Naive B cell (primary cell): ENCODE measurements around the gene PDE8B. TPM values are rescaled to one million over a fixed set of nuclear protein-coding genes. Genes with fewer than 3 reads are reported as not detected.

Source experiments
- ATAC-seq, 2 donors: fragments of 150-1000 bp; cut with Tn5 transposase; 2 replicates each; pipeline ENCODE4 v1.10.0; 2021; ENCODE audit warnings: low read depth in 2 of 2, mild to moderate bottlenecking in 2 of 2, moderate library complexity in 2 of 2
- DNase-seq: peaks from one replicate; pipeline ENCODE4 v3.0.0; 2022
- H3K27ac Mint-ChIP-seq, 6 donors: one replicate each; pipeline ENCODE4 v1.8.0; 2020 to 2022; ENCODE audit warnings: mild to moderate bottlenecking in 6 of 6, mixed read lengths in 6 of 6, moderate library complexity in 5 of 6, inconsistent platforms in 2 of 6
- H3K27me3 Mint-ChIP-seq, 3 donors: one replicate each; pipeline ENCODE4 v1.8.0; 2021 to 2022; ENCODE audit warnings: mixed read lengths in 3 of 3, mild to moderate bottlenecking in 1 of 3
- H3K36me3 Mint-ChIP-seq, 2 donors: one replicate each; pipeline ENCODE4 v1.8.0; 2020 to 2022; ENCODE audit warnings: mixed read lengths in 2 of 2, inconsistent platforms in 1 of 2, mild to moderate bottlenecking in 1 of 2
- H3K4me1 Mint-ChIP-seq, 3 donors: one replicate each; pipeline ENCODE4 v1.8.0; 2020 to 2022; ENCODE audit warnings: mixed read lengths in 3 of 3, inconsistent platforms in 1 of 3, mild to moderate bottlenecking in 1 of 3, moderate library complexity in 1 of 3
- H3K4me3 Mint-ChIP-seq, 8 donors: one replicate each; pipeline ENCODE4 v1.8.0; 2020 to 2022; ENCODE audit warnings: mild to moderate bottlenecking in 8 of 8, mixed read lengths in 8 of 8, moderate library complexity in 8 of 8, inconsistent platforms in 2 of 8
- H3K9me3 Mint-ChIP-seq, 7 donors: one replicate each; pipeline ENCODE4 v1.8.0; 2020 to 2022; ENCODE audit warnings: mixed read lengths in 7 of 7, mild to moderate bottlenecking in 5 of 7, inconsistent platforms in 2 of 7, moderate library complexity in 1 of 7
- polyA plus RNA-seq, 6 donors: library from polyadenylated mRNA; unstranded; fragments of 300-500 nt; fragmentation: Illumina TruSeq; gene quantifications; one replicate each; pipeline ENCODE4 v1.2.3, GENCODE V29; 2021; ENCODE audit warnings: low read depth in 6 of 6

PDE8B gene
- polyA plus RNA-seq, 6 donors from 2014 or later, result 0.05 to 1.2 (median 0.13) TPM

DNA sequence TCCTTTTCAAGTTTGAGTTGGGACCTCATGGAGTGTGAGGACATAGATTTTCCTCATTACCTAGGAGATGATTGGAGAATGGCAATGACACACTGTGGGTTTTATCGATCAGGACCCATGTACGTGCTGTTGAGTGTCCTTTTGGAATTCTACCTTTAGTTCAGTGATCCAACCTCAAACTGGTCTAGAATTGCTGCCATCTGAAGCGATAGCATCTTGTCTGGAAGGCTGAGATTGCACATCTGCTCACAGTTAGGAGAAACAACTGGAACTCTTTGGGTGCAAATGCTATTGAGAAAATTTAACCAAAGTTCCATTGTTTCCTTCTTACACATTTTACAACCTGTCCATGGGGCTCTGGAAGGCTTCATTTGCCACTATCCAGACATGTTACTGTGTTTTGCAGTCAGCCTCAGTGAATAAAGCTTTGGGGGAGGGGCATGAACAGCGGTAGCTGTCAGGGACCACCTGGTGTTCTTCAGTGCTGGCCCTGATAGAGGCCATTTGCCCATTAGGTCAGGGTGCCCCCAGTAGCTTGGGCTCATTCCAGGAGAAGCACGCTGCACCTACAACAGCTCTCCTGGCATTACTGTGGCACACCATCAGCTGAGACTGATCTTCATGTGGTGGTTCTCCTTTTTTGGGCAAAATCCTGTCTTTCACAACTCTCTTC is 123.1 kb downstream of the PDE8B start:
- H3K36me3 Mint-ChIP-seq, result no peaks in the 10 kb centered on the region
- no peak overlapping the region for H3K4me3 Mint-ChIP-seq
- no peaks in the 10 kb centered on the region for H3K4me1 Mint-ChIP-seq
- DNase-seq (no peak), ATAC-seq (no peak)
- peaks cover 0 to 24% (median 5%) of the 10 kb centered on the region in 3 donors for H3K27me3 Mint-ChIP-seq
- H3K9me3 Mint-ChIP-seq, result no peaks in the 10 kb centered on the region
- no peak overlapping the region for H3K27ac Mint-ChIP-seq

DNA sequence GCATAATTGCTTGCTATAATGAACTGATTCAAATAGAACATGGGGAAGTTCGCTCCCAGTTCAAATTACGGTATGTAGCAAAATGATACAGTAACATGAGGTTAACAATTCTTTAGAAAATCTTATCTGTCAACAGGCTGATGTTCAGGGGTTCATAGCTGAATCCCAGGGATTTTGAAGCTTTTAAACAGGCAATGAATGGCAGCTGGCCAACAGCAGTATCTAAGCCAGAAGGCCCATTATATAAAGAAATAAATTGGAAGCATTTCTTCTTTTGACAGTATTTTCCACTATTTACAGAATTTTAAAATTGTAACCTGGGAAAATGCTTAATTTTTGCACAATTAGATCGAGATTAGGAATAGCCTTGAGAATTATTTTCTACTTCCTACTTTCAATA is 126.8 kb downstream of the PDE8B start:
- DNase-seq (no peak), ATAC-seq (no peak)
- Mint-ChIP-seq H3K9me3 (no peaks in the 10 kb centered on the region), H3K27me3 (peaks cover 0 to under 1% (median 0%) of the 10 kb centered on the region in 3 donors), H3K27ac (no peak overlapping the region), H3K4me3 (no peak overlapping the region), H3K4me1 (no peaks in the 10 kb centered on the region), H3K36me3 (no peaks in the 10 kb centered on the region)

DNA sequence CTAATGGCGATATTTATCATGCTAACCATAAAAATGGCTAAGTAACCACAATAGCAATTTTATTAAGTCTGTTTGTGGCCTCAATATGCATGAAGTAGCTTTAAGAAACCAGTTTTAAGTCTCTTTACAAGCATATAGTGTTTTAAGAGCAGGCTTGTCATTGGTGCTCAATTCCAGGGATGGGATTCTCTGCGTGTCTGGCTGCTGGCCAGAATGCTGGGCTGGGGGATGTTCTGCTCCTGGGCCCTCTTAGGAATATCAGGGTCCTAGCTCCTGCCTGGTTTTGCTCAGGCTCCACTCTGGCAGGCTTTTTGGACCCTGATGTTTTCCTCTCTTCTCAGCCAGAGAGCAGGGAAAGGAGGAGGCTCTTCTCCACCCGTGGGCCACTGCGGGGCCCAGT is 127.2 kb downstream of the PDE8B start:
- no peak for DNase-seq
- H3K4me1 Mint-ChIP-seq, result no peaks in the 10 kb centered on the region
- no peak for ATAC-seq
- H3K27me3 Mint-ChIP-seq, result no peaks in the 10 kb centered on the region
- peak overlapping the region in 1 of 6 donors; percentile 18 for H3K27ac Mint-ChIP-seq
- no peak overlapping the region for H3K4me3 Mint-ChIP-seq
- H3K9me3 Mint-ChIP-seq, result no peaks in the 10 kb centered on the region
- H3K36me3 Mint-ChIP-seq, result no peaks in the 10 kb centered on the region

DNA sequence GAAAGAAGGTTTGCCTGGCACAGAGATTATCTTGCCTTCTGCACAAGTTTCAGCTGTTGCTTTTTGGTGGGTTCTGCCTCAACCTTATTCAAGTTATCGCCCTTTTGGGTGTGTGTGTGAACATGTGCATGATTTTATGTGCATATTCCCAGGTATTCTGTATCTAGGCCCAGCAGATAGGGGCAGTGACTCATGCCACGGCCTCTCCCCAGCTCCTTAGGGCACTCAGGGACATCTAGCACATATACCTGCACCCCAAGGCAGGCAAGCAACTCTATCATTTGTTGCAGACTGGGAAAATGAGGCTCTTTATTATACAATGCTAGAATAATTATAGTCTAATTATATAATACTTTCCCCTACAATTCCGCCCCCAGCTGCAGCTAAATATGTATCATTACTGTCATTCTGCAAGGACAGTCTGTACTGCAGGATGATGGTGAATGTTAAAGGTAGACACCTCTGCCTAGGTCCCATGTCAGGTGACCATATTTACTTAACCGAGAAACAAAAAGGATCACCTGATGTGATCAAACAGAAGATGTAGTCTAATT is 128.9 kb downstream of the PDE8B start:
- H3K36me3 Mint-ChIP-seq, result no peaks in the 10 kb centered on the region
- no peaks in the 10 kb centered on the region for H3K4me1 Mint-ChIP-seq
- no peak overlapping the region for H3K4me3 Mint-ChIP-seq
- no peak overlapping the region for H3K27ac Mint-ChIP-seq
- no peaks in the 10 kb centered on the region for H3K9me3 Mint-ChIP-seq
- DNase-seq, result no peak
- ATAC-seq, result no peak
- no peaks in the 10 kb centered on the region for H3K27me3 Mint-ChIP-seq

DNA sequence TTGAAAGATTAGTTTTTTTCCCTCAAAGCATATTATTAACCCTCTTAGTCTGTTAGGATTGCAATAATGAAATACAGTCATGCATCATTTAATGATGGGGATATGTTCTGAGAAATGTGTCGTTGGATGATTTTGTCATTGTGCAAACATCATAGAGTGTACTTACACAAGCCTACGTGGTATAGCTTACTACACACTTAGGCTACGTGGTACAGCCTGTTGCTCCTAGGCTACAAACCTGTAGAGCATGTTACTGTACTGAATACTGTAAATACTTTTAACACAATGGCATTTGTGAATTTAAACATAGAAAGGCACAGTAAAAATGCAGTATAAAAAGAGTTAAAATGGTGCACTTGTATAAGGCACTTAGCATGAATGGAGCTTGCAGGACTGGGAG is 132.7 kb downstream of the PDE8B start:
- no peaks in the 10 kb centered on the region for H3K9me3 Mint-ChIP-seq
- H3K4me3 Mint-ChIP-seq, result no peak overlapping the region
- peak overlapping the region in 1 of 6 donors; percentile 3 for H3K27ac Mint-ChIP-seq
- no peaks in the 10 kb centered on the region for H3K27me3 Mint-ChIP-seq
- no peaks in the 10 kb centered on the region for H3K4me1 Mint-ChIP-seq
- DNase-seq, result no peak
- H3K36me3 Mint-ChIP-seq, result no peaks in the 10 kb centered on the region
- no peak for ATAC-seq

DNA sequence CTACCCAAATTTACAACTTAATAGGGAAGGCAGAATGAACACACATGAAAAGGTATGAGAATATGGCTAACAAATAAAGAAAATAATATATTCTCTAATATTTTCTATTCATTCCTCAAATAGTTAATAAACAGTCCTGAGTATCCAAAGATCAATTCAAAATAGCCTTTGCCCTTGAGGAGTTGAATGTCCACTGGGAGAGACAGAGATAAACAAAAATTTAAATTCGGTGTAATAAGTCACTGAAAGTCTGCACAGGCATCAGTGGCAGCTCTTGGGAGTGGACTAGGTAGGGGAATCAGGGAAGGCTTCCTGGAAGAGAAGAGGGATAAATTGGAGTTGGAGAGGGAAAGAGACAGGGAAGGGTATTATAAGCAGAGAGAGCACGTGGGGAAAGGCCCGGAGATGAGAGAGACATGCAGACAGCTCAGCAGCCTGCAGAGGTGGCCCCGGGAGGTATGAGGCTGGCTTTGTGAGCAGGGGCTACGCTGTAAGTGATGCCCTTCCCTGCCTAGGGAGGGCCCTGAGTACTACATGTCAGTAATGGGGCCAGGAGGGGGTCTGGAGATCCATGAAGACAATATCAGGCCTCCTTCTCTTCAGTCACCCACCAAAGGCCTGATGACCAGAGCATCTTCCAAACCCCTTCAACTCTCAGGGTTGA is 137.1 kb downstream of the PDE8B start:
- H3K4me1 Mint-ChIP-seq, result no peaks in the 10 kb centered on the region
- no peak for DNase-seq
- H3K4me3 Mint-ChIP-seq, result no peak overlapping the region
- H3K27me3 Mint-ChIP-seq, result no peaks in the 10 kb centered on the region
- H3K36me3 Mint-ChIP-seq, result no peaks in the 10 kb centered on the region
- ATAC-seq, result no peak
- no peak overlapping the region for H3K27ac Mint-ChIP-seq
- no peaks in the 10 kb centered on the region for H3K9me3 Mint-ChIP-seq

DNA sequence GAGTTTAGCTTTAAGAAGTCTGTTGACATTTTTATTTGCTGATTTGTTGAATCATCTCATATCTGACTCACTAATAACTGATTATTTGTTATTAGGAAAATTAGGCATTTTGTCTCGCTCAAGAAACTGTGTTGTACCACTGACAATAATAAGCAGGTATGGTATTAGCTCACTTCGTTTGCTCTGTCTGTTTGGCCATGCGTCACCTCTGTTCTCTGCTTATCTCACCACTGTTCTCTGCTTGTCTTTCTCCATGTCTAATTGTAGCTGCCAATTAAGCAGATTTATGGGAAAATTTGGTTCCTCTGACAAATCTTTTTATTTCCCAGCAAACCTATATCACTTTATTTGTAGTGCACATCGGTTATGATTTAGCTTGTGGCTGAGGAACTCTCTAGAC is 142.8 kb downstream of the PDE8B start:
- Mint-ChIP-seq H3K9me3 (no peaks in the 10 kb centered on the region), H3K4me3 (no peak overlapping the region), H3K27ac (no peak overlapping the region), H3K4me1 (peaks cover 0 to 1% (median 0%) of the 10 kb centered on the region in 3 donors), H3K36me3 (no peaks in the 10 kb centered on the region), H3K27me3 (no peaks in the 10 kb centered on the region)
- ATAC-seq, result no peak
- DNase-seq, result no peak

DNA sequence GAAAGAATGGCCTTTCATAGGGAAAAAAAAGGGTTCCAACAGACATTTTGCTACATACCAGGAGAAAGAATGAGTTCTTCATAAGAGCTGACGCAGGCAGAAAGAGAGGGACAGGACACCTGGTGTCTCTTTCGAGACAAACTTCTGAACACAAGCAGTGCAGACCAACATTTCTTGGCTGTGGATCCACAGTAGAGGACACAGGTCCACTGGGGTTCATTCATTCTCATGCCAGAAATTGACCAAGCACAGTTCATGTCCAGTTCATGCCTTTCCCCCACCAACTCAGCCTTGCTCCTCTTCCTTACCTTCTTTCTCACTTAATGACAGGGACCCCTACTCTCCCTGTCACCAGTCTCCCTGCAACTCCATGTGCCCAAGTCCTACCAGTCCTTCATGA is 144.0 kb downstream of the PDE8B start:
- peak overlapping the region in 1 of 6 donors; percentile 45 for H3K27ac Mint-ChIP-seq
- no peak for ATAC-seq
- no peaks in the 10 kb centered on the region for H3K9me3 Mint-ChIP-seq
- peaks cover 0 to 3% (median 0%) of the 10 kb centered on the region in 3 donors for H3K4me1 Mint-ChIP-seq
- H3K36me3 Mint-ChIP-seq, result no peaks in the 10 kb centered on the region
- no peaks in the 10 kb centered on the region for H3K27me3 Mint-ChIP-seq
- DNase-seq, result no peak
- no peak overlapping the region for H3K4me3 Mint-ChIP-seq

DNA sequence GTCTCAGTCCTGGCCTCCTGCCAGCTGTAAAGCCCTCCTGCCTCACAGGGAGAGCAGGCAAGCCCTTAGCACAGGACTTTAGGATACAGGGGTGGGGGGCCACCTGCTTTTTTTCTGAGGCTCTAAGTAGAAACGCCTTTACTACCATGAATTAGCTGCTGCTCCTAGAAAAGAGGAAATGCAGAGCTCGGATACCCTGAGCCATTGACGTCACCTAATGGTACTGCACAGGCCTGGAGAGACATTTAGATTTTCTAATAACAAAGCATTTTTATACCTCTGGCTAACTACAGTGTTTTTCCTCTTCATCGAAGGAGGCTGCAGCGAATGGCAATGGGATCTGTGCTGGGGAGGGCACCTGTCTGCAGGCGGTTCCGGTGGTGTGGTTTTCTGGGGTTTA is 144.6 kb downstream of the PDE8B start:
- peaks cover 0 to 3% (median 0%) of the 10 kb centered on the region in 3 donors for H3K4me1 Mint-ChIP-seq
- no peak overlapping the region for H3K27ac Mint-ChIP-seq
- H3K9me3 Mint-ChIP-seq, result no peaks in the 10 kb centered on the region
- ATAC-seq, result peak in 1 of 2 donors; percentile 43
- H3K27me3 Mint-ChIP-seq, result no peaks in the 10 kb centered on the region
- H3K36me3 Mint-ChIP-seq, result no peaks in the 10 kb centered on the region
- no peak overlapping the region for H3K4me3 Mint-ChIP-seq
- no peak for DNase-seq

DNA sequence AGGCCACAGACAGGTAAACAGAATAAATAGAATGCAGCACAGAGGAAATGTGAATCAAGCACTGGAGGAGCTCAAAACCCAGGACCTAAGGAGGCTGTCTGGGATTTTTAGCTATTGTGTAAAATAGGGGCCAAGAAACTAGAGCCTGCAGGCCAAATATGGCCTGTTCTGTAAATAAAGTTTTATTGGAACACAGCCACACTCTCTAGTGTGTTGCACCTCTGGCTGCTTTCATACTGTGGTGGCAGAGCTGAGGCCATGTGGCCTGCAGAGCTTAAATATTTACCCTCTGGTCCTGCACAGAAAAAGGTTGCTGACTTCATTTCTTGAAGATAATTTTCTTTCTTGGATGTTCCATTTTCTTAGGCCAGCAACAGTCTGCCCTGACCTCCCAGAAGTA is 145.3 kb downstream of the PDE8B start:
- Mint-ChIP-seq H3K36me3 (no peaks in the 10 kb centered on the region), H3K9me3 (no peaks in the 10 kb centered on the region), H3K4me1 (peaks cover 0 to 3% (median 0%) of the 10 kb centered on the region in 3 donors), H3K4me3 (no peak overlapping the region), H3K27me3 (no peaks in the 10 kb centered on the region), H3K27ac (no peak overlapping the region)
- DNase-seq (no peak), ATAC-seq (no peak)

DNA sequence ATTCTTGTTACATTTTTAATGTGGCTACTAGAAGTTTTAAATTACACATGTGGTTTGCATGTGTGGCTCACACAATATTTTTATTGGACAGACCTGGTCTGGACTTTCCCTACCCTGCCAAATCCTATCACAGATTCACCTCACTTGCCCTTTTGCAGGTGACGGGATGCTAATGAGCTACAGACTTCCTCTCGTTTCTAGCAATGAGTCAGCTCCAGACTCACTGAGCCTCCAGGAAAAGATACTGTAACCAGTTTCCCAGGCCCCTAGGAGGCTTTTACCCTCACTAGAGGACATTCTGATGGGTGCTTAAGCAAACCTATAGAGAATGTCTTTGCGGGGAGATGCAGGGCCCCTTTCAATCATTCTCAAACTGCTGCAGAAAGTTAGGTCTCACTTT is 146.3 kb downstream of the PDE8B start:
- Mint-ChIP-seq H3K4me1 (peaks cover 0 to 3% (median 0%) of the 10 kb centered on the region in 3 donors), H3K9me3 (no peaks in the 10 kb centered on the region), H3K36me3 (no peaks in the 10 kb centered on the region), H3K4me3 (no peak overlapping the region), H3K27me3 (no peaks in the 10 kb centered on the region), H3K27ac (no peak overlapping the region)
- DNase-seq, result no peak
- ATAC-seq, result no peak

DNA sequence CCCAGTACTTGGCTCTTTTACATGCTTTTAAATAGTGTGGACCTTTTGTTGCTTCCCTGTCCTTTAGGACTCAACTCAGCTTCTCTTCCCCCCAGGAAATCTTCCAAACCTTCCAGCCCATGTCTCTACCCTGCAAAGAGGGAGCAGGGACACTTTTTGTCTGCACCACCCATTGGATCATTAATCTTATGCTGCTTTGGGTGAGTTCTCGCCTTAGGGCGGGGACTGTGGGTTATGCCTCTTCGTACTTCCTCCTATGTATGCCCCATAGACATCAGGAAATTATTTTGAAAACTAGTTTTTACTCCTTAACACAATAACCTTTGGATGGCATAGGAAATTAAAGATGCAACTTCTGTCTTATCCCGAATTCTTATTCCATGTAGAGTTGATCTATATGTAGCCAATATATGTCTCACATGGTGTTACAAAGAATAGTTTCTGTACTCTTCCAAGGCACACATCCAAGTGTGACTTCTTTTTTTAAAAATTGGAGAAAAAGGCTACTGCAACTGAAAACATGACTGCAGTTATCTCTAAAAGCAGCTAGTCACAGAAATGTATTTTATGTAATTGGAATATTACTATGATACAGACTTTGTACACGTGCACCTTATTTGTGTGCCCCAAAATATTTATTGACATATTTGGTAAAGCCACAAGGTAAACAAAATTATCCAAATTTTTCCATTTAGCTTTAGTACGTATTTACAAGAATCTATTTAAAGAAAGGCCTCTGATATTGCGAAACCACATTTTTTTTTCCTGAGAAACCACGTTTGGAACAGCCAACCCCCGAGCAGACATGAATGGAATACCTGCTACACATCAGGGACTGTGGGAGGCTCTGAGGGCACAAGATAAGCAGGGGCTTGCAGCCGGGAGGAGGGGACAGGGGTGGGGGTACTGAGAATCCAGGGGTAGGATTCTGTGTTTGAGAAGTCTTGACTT is 148.1 kb downstream of the PDE8B start:
- H3K27ac Mint-ChIP-seq, result no peak overlapping the region

DNA sequence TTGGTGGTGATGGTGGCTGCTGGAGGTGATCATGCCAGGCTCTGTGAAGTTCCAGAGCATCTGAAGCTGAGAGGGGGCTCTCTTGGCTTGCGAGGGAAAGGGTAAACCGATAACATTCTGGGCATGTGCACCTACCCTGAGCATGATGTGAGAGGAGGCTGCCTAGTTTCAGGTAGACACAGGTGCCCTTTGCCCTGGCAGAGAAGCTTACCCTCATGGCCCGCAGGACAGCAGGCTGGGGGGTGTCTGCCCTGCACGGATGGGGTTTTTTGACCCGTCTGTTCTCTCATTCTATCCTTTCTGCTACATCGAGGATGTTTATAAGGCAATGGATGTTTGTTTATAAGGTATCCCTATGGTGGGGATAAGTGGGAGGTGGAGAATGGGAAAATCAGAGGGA is 148.8 kb downstream of the PDE8B start:
- no peaks in the 10 kb centered on the region for H3K9me3 Mint-ChIP-seq
- no peaks in the 10 kb centered on the region for H3K27me3 Mint-ChIP-seq
- no peak overlapping the region for H3K27ac Mint-ChIP-seq

More for the DNA sequence above, 148.1 kb downstream of the PDE8B start:
- ATAC-seq (no peak), DNase-seq (no peak)
- Mint-ChIP-seq H3K27me3 (no peaks in the 10 kb centered on the region), H3K4me3 (no peak overlapping the region), H3K4me1 (peaks cover 0 to 3% (median 0%) of the 10 kb centered on the region in 3 donors), H3K9me3 (no peaks in the 10 kb centered on the region), H3K36me3 (no peaks in the 10 kb centered on the region)

More for the DNA sequence above, 148.8 kb downstream of the PDE8B start:
- H3K4me3 Mint-ChIP-seq, result no peak overlapping the region
- DNase-seq (no peak), ATAC-seq (no peak)
- peaks cover 0 to 3% (median 0%) of the 10 kb centered on the region in 3 donors for H3K4me1 Mint-ChIP-seq
- no peaks in the 10 kb centered on the region for H3K36me3 Mint-ChIP-seq
